Uterus (tissue), 2 donors: Measurements from ENCODE around the gene EML1.

Experiments
- CTCF ChIP-seq, 4 experiments: fragments of 200-600 bp in 2 of 4; fragments of 450-650 bp in 2 of 4; sonication (generic) in 2 of 4; IDR thresholded peaks; one replicate each; pipeline ENCODE4 v1.5.1; 2016 to 2019; ENCODE audit warnings: antibody characterized with exemption in 4 of 4, mild to moderate bottlenecking in 2 of 4, moderate library complexity in 1 of 4
- POLR2A ChIP-seq, 2 donors: fragments of 450-650 bp; IDR thresholded peaks; one replicate each; pipeline ENCODE4 v1.6.1; 2016; ENCODE audit warnings: antibody characterized with exemption in 2 of 2, mild to moderate bottlenecking in 1 of 2, moderate library complexity in 1 of 2

GRCh38 chr14:99925471-99925870, 132.3 kb downstream of the EML1 start:
- TF ChIP-seq CTCF (IDR thresholded peaks at IDR 0.05) (no peak), POLR2A (IDR thresholded peaks at IDR 0.05) (no peak)
